Keratinocyte (primary cell): ENCODE results near the gene S100A7A. TPM values are rescaled to one million over a fixed set of nuclear protein-coding genes. Genes with fewer than 3 reads are reported as not detected.
A peak's percentile ranks its signal among the peaks of the same experiment; 100 is the strongest.

Experiments used
- DNase-seq: peaks from one replicate; pipeline ENCODE4 v3.0.0-alpha.2; 2011; ENCODE audit warnings: low read depth, missing footprints, low spot score
- FAIRE-seq: peaks from 2 replicates; lab custom pipeline; 2011; peaks lifted over from hg19 to GRCh38; lab: Jason Lieb, UNC
- H2AFZ ChIP-seq: 2 replicates; pipeline ENCODE4 v1.6.0; 2012; ENCODE audit warnings: low read length, control low read depth, inconsistent platforms; ENCODE audit not compliant: control insufficient read depth
- H3K27ac ChIP-seq: 2 replicates; pipeline ENCODE4 v1.5.1; 2011; ENCODE audit warnings: low read length; ENCODE audit not compliant: control insufficient read depth, insufficient read depth
- H3K27me3 ChIP-seq: 3 replicates; pipeline ENCODE4 v1.6.0; 2011; ENCODE audit warnings: low read length; ENCODE audit not compliant: control insufficient read depth, insufficient read depth; ENCODE audit errors: extremely low read depth
- H3K36me3 ChIP-seq, 2 experiments: 2 replicates in 1 of 2; 3 replicates in 1 of 2; pipeline ENCODE4 v1.5.1; 2011; ENCODE audit warnings: low read length in 2 of 2, mild to moderate bottlenecking in 1 of 2; ENCODE audit not compliant: control insufficient read depth in 2 of 2, insufficient read depth in 2 of 2; ENCODE audit errors: extremely low read depth in 1 of 2
- H3K4me1 ChIP-seq: 3 replicates; pipeline ENCODE4 v1.5.1; 2011; ENCODE audit warnings: low read length; ENCODE audit not compliant: control insufficient read depth, insufficient read depth; ENCODE audit errors: extremely low read depth
- H3K4me2 ChIP-seq: 3 replicates; pipeline ENCODE4 v1.6.0; 2011; ENCODE audit warnings: low read depth, low read length; ENCODE audit not compliant: control insufficient read depth, insufficient read depth; ENCODE audit errors: extremely low read depth
- H3K4me3 ChIP-seq, 3 experiments: fragments of 200-600 bp in 1 of 3; sonication (generic) in 1 of 3; 2 replicates in 2 of 3; 3 replicates in 1 of 3; pipeline ENCODE4 v1.5.1; 2011 to 2016; ENCODE audit warnings: low read length in 3 of 3, mild to moderate bottlenecking in 3 of 3, control low read depth in 2 of 3, inconsistent platforms in 1 of 3, low read depth in 1 of 3, mixed read lengths in 1 of 3, mixed run types in 1 of 3, moderate library complexity in 1 of 3; ENCODE audit not compliant: control insufficient read depth in 2 of 3, insufficient read depth in 2 of 3; ENCODE audit errors: extremely low read depth in 1 of 3
- H3K79me2 ChIP-seq: 2 replicates; pipeline ENCODE4 v1.6.0; 2012; ENCODE audit warnings: low read length; ENCODE audit not compliant: control insufficient read depth, insufficient read depth
- H3K9ac ChIP-seq: 3 replicates; pipeline ENCODE4 v1.6.0; 2011; ENCODE audit warnings: low read length; ENCODE audit not compliant: control insufficient read depth, insufficient read depth; ENCODE audit errors: extremely low read depth
- H3K9me1 ChIP-seq: 3 replicates; pipeline ENCODE4 v1.6.0; 2011; ENCODE audit warnings: low read length; ENCODE audit not compliant: control insufficient read depth, insufficient read depth; ENCODE audit errors: extremely low read depth
- H3K9me3 ChIP-seq: 2 replicates; pipeline ENCODE4 v1.5.1; 2012; ENCODE audit warnings: low read depth, low read length; ENCODE audit not compliant: control insufficient read depth
- H4K20me1 ChIP-seq: 3 replicates; pipeline ENCODE4 v1.6.0; 2011; ENCODE audit warnings: low read length; ENCODE audit not compliant: control insufficient read depth, insufficient read depth; ENCODE audit errors: extremely low read depth
- CTCF ChIP-seq, 3 experiments: IDR thresholded peaks in 1 of 3; conservative IDR thresholded peaks in 1 of 3; optimal IDR thresholded peaks in 1 of 3; 2 replicates in 2 of 3; 3 replicates in 1 of 3; pipeline versions ENCODE3 to v1.5.1; 2011; ENCODE audit warnings: low read length in 3 of 3, mild to moderate bottlenecking in 3 of 3, moderate library complexity in 2 of 3, control low read depth in 1 of 3, inconsistent platforms in 1 of 3; ENCODE audit not compliant: insufficient read depth in 2 of 3; ENCODE audit errors: extremely low read depth in 1 of 3
- EZH2 ChIP-seq: IDR thresholded peaks from one replicate; pipeline ENCODE4 v1.6.1; 2012; ENCODE audit warnings: inconsistent platforms, mild to moderate bottlenecking, low read length, moderate library complexity
- dilution Hi-C: fragments of 300-500 bp; cut with MboI; formaldehyde crosslinking; loops from one replicate; pipeline ENCODE4 v1.7.0; 2020; ENCODE audit warnings: low sequenced_read_pairs; ENCODE audit not compliant: extremely low pct_ligation_motif_present
- polyA plus RNA-seq, 5 experiments: library from polyadenylated mRNA; depleted of rRNA in 3 of 5; stranded (reverse) in 3 of 5; stranded (forward) in 1 of 5; unstranded in 1 of 5; fragments of >200 nt; gene quantifications; 1 replicate in 1 of 5; 2 replicates in 3 of 5; 3 replicates in 1 of 5; pipeline versions ENCODE4 v1.2.1 to v1.2.3, GENCODE V29; 2011 to 2012; ENCODE audit warnings: missing spikeins in 2 of 5, low read depth in 1 of 5, low replicate concordance in 1 of 5

The S100A7A gene
- polyA plus RNA-seq, 1 donor (not counting 4 experiments of a cell fraction or from before 2014, with no cell fraction given), result not detected

DNA sequence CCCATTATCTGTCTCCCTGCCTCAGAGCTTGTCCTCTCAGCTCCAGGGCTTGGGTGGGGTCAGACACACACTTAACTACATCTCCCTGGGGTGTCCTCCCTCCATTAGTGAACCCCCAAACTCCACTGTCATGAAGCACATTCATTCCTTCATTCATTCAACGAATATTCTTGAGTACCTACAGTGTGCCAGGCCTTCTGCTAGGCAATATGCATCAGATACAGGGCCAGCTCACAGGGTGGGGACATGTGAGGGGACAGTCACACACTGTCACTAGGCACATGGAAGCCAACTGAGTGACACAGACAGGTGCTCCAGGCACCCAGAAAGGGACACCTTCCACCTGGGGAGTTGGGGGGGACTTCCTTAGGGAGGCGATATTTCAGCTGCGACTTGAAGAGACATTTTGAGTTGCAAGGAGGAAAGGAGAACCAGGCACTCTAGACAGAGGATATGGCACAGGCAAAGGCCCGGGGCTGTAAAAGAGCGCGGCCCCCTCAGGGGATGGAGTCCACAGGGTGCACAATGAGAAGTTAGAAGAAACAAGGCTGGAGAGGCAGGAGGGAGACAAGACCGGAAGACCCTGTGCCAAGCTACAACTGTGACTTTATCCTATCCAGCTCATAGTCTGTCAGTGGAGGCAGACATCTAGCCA, 16.8 kb upstream of the S100A7A start:
- no peak overlapping the region for H3K9ac ChIP-seq
- H3K27ac ChIP-seq, result no peak overlapping the region
- no peak overlapping the region for H3K4me2 ChIP-seq
- no peak for TF ChIP-seq CTCF (optimal IDR thresholded peaks at IDR 0.05 in 1 of 3, IDR thresholded peaks at IDR 0.05 in 1 of 3, conservative IDR thresholded peaks at IDR 0.05 in 1 of 3; ENCODE audit: extremely low read depth in 1 of 3, insufficient read depth in 2 of 3, low read length in 3 of 3)
- no peak for TF ChIP-seq EZH2
- dilution Hi-C loops, result loop anchor here (10.0 kb wide), 1 partner anchor 45 kb away; the partner anchor contains the start of gene S100A9
- no peaks in the 10 kb centered on the region for H3K79me2 ChIP-seq
- H3K9me3 ChIP-seq, result no peaks in the 10 kb centered on the region
- H3K27me3 ChIP-seq, result peaks cover 24% of the 10 kb centered on the region
- H2AFZ ChIP-seq, result no peak overlapping the region
- no peak overlapping the region for H3K4me3 ChIP-seq
- peaks cover 10% of the 10 kb centered on the region for H3K4me1 ChIP-seq
- H3K9me1 ChIP-seq, result no peaks in the 10 kb centered on the region
- no peaks in the 10 kb centered on the region for H3K36me3 ChIP-seq
- FAIRE-seq (no peak), DNase-seq (no peak)
- no peaks in the 10 kb centered on the region for H4K20me1 ChIP-seq

GRCh38 chr1:153400244-153400643, 16.1 kb upstream of the S100A7A start:
- H4K20me1 ChIP-seq, result no peaks in the 10 kb centered on the region
- H3K9me1 ChIP-seq, result no peaks in the 10 kb centered on the region
- H3K4me1 ChIP-seq, result peaks cover 3% of the 10 kb centered on the region
- H3K9ac ChIP-seq, result no peak overlapping the region
- H3K4me2 ChIP-seq, result no peak overlapping the region
- no peak overlapping the region for H2AFZ ChIP-seq
- no peak for FAIRE-seq
- no peak overlapping the region for H3K27ac ChIP-seq
- dilution Hi-C loops, result loop anchor here (10.0 kb wide), 1 partner anchor 45 kb away; the partner anchor contains the start of gene S100A9
- H3K9me3 ChIP-seq, result no peaks in the 10 kb centered on the region
- no peak overlapping the region for H3K4me3 ChIP-seq
- no peaks in the 10 kb centered on the region for H3K36me3 ChIP-seq
- TF ChIP-seq EZH2 (no peak), CTCF (optimal IDR thresholded peaks at IDR 0.05 in 1 of 3, IDR thresholded peaks at IDR 0.05 in 1 of 3, conservative IDR thresholded peaks at IDR 0.05 in 1 of 3; ENCODE audit: extremely low read depth in 1 of 3, insufficient read depth in 2 of 3, low read length in 3 of 3) (peak; percentile 19 to 46 (median 39))
- no peak for DNase-seq
- H3K27me3 ChIP-seq, result peaks cover 24% of the 10 kb centered on the region
- H3K79me2 ChIP-seq, result no peaks in the 10 kb centered on the region
